Esophagus (tissue), 2 donors: Measurements from ENCODE around the gene SSH2. TPM values are rescaled to one million over a fixed set of nuclear protein-coding genes. Genes with fewer than 3 reads are reported as not detected.

Source experiments
- H3K27ac ChIP-seq, 2 donors: one replicate each; pipeline ENCODE4 v1.5.1; 2013; ENCODE audit warnings: low read depth in 2 of 2, mild to moderate bottlenecking in 2 of 2, inconsistent platforms in 1 of 2, low read length in 1 of 2, moderate library complexity in 1 of 2
- H3K27me3 ChIP-seq, 2 donors: one replicate each; pipeline ENCODE4 v1.6.1; 2013; ENCODE audit warnings: low read length in 2 of 2, control low read depth in 1 of 2, mild to moderate bottlenecking in 1 of 2; ENCODE audit not compliant: insufficient read depth in 2 of 2, control insufficient read depth in 1 of 2
- H3K36me3 ChIP-seq, 2 donors: one replicate each; pipeline ENCODE4 v1.6.1; 2013; ENCODE audit warnings: low read length in 1 of 2; ENCODE audit not compliant: control insufficient read depth in 2 of 2, insufficient read depth in 2 of 2
- H3K4me1 ChIP-seq, 2 donors: one replicate each; pipeline ENCODE4 v1.6.1; 2013; ENCODE audit warnings: low read length in 1 of 2; ENCODE audit not compliant: control insufficient read depth in 2 of 2, insufficient read depth in 2 of 2
- H3K4me3 ChIP-seq, 2 donors: one replicate each; pipeline ENCODE4 v1.5.1; 2013; ENCODE audit warnings: low read length in 2 of 2, mild to moderate bottlenecking in 2 of 2, low read depth in 1 of 2, moderate library complexity in 1 of 2
- H3K9me3 ChIP-seq, 2 donors: one replicate each; pipeline ENCODE4 v1.6.1; 2013; ENCODE audit warnings: mild to moderate bottlenecking in 2 of 2, low read depth in 1 of 2, low read length in 1 of 2, moderate library complexity in 1 of 2; ENCODE audit not compliant: control insufficient read depth in 2 of 2, insufficient read depth in 1 of 2
- WGBS, 2 donors: extraction: QIAGEN DNeasy Blood & Tissue Kit; methylation state at CpG; one replicate each; pipeline ENCODE4 v1.1.7; 2013; 5-methylcytosine and 5-hydroxymethylcytosine counted together
- polyA plus RNA-seq, 2 donors: library from polyadenylated mRNA; stranded (reverse); fragments of 200-250 nt; gene quantifications; one replicate each; pipeline ENCODE4 v1.2.3, GENCODE V29; 2013
- donor health status: healthy with polysubstance abuse.
- donor health status: Bipolar disorder and iron deficiency.

SSH2 gene
- polyA plus RNA-seq, 2 donors = 9.1 to 15.3 TPM

- H3K4me1 ChIP-seq = no peaks in the 10 kb centered on the region
- no peak overlapping the region for H3K27ac ChIP-seq
- no peaks in the 10 kb centered on the region for H3K36me3 ChIP-seq
- no peak overlapping the region for H3K4me3 ChIP-seq
- H3K9me3 ChIP-seq = no peaks in the 10 kb centered on the region
- 83 to 88% methylated on average over 1 of the region's 1 CpG for WGBS, 2 donors
- H3K27me3 ChIP-seq = no peaks in the 10 kb centered on the region
Observed at GRCh38 chr17:29833801-29834200, 96.2 kb downstream of the SSH2 start.

- no peak overlapping the region for H3K27ac ChIP-seq
- H3K4me1 ChIP-seq = no peaks in the 10 kb centered on the region
- no peaks in the 10 kb centered on the region for H3K9me3 ChIP-seq
- H3K36me3 ChIP-seq = no peaks in the 10 kb centered on the region
- H3K4me3 ChIP-seq = no peak overlapping the region
- WGBS, 2 donors = 73 to 74% methylated on average over 3 of the region's 3 CpGs
- H3K27me3 ChIP-seq = no peaks in the 10 kb centered on the region
Observed at GRCh38 chr17:29828676-29829284, 101.2 kb downstream of the SSH2 start.

GRCh38 chr17:29827179-29827578 lies 102.8 kb downstream of the SSH2 start:
- no peaks in the 10 kb centered on the region for H3K27me3 ChIP-seq
- H3K4me1 ChIP-seq = no peaks in the 10 kb centered on the region
- no peak overlapping the region for H3K27ac ChIP-seq
- no peaks in the 10 kb centered on the region for H3K9me3 ChIP-seq
- H3K36me3 ChIP-seq = no peaks in the 10 kb centered on the region
- no peak overlapping the region for H3K4me3 ChIP-seq

DNA sequence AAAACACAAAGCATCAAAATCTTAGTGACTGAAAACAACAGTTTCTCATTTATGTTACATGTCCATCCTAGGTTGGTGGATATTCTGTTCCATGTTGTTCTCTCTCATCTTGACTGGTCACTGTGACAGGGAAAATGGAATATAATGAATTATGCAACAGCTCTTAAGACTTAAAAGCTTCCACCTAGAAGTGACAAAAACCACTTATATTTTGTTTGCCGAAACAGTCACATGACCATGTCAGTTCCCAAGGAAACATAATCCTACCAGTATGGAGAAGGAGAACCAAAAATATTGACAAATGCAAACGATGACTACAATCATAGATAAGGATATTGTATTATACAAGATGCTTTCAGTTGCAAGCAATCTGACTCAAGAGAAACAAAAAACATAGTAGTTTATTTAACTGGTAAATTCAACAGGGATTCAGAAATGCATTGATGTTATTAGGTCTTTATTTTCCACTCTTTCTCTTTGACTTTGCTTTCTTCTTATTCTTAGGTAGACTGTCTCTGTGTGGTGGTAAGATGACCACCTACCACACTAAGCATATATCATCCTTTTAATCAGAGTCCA lies 103.8 kb downstream of the SSH2 start:
- Histone ChIP-seq H3K9me3 (no peaks in the 10 kb centered on the region), H3K4me3 (no peak overlapping the region), H3K36me3 (no peaks in the 10 kb centered on the region), H3K27me3 (no peaks in the 10 kb centered on the region), H3K27ac (no peak overlapping the region), H3K4me1 (no peaks in the 10 kb centered on the region)
- 53 to 58% methylated on average over 2 of the region's 2 CpGs for WGBS, 2 donors

DNA sequence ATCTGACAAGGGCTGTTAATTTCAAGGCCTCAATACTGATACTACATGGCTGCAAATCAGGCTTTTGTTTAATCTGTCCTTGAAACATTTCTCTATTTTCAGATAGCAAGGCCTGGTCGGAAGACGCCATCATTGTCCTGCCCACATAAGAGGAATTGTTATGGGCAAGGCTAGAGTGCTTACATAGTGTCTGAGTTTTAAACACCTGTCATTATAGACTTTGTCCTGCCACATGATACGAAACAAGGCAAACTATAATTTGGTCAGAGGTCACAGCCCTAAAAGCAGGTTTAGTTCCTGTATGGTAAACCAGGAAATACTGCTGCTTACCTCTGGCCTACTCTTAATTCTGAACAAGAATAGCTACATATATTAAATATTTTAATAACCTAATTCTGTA lies 104.4 kb downstream of the SSH2 start:
- H3K9me3 ChIP-seq = no peaks in the 10 kb centered on the region
- no peak overlapping the region for H3K4me3 ChIP-seq
- WGBS, 2 donors = 70 to 95% methylated on average over 3 of the region's 3 CpGs
- H3K4me1 ChIP-seq = no peaks in the 10 kb centered on the region
- H3K36me3 ChIP-seq = no peaks in the 10 kb centered on the region
- no peaks in the 10 kb centered on the region for H3K27me3 ChIP-seq
- no peak overlapping the region for H3K27ac ChIP-seq

- H3K4me3 ChIP-seq = no peak overlapping the region
- H3K36me3 ChIP-seq = no peaks in the 10 kb centered on the region
- no peaks in the 10 kb centered on the region for H3K27me3 ChIP-seq
- no peaks in the 10 kb centered on the region for H3K9me3 ChIP-seq
- H3K27ac ChIP-seq = no peak overlapping the region
- no peaks in the 10 kb centered on the region for H3K4me1 ChIP-seq
- WGBS, 2 donors = 79 to 81% methylated on average over 1 of the region's 1 CpG
Observed at GRCh38 chr17:29821897-29822296, 108.1 kb downstream of the SSH2 start.

DNA sequence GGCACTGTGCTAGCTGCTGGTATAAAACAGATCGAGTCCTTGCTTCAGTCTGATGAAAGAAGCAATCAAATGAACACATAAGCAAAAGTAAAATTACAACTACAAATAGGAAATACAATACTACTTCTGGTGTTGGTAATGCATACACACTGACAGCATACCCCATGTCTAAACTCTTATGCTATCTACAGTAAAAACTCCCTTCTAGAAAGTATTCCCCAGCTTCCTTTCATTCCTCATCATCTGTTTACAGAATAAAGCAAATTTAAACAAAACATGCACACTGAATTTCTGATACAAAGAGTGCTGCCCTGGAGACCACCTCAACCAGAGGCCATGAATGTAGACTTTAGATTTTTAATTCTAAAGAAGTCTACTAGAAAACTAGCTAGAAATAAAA lies 109.6 kb downstream of the SSH2 start:
- H3K36me3 ChIP-seq = no peaks in the 10 kb centered on the region
- H3K27ac ChIP-seq = no peak overlapping the region
- H3K4me1 ChIP-seq = no peaks in the 10 kb centered on the region
- H3K9me3 ChIP-seq = no peaks in the 10 kb centered on the region
- H3K27me3 ChIP-seq = no peaks in the 10 kb centered on the region
- 75 to 82% methylated on average over 1 of the region's 1 CpG for WGBS, 2 donors
- H3K4me3 ChIP-seq = no peak overlapping the region

- no peak overlapping the region for H3K4me3 ChIP-seq
- 68 to 70% methylated on average over 14 of the region's 14 CpGs for WGBS, 2 donors
- no peaks in the 10 kb centered on the region for H3K27me3 ChIP-seq
- no peaks in the 10 kb centered on the region for H3K36me3 ChIP-seq
- no peak overlapping the region for H3K27ac ChIP-seq
- no peaks in the 10 kb centered on the region for H3K9me3 ChIP-seq
- H3K4me1 ChIP-seq = no peaks in the 10 kb centered on the region
Observed at GRCh38 chr17:29807520-29808361, 122.3 kb downstream of the SSH2 start.

DNA sequence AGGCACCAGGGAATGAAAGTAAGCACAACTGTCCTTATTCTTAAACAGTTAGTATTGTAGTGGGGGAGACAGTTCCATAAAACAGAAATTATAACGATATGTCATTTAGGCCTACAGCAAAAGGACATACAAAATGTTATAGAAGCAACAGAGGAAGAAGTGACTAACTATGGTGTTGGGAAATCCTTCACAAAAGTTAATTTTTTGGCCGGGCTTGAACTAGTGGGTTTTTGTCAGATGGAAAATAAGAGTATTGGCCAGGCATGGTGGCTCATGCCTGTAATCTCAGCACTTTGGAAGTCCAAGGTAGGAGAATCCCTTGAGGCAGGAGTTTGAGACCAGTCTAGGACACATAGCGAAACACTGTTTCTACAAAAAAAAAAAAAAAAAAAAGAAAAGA lies 127.8 kb downstream of the SSH2 start:
- H3K9me3 ChIP-seq = no peaks in the 10 kb centered on the region
- 93 to 97% methylated on average over 3 of the region's 3 CpGs for WGBS, 2 donors
- no peak overlapping the region for H3K4me3 ChIP-seq

More for the DNA sequence above, 127.8 kb downstream of the SSH2 start:
- H3K36me3 ChIP-seq = no peaks in the 10 kb centered on the region
- H3K4me1 ChIP-seq = no peaks in the 10 kb centered on the region
- H3K27me3 ChIP-seq = no peaks in the 10 kb centered on the region
- no peak overlapping the region for H3K27ac ChIP-seq
